Liver (tissue), 9 donors: ENCODE measurements around the gene GTF2F2. TPM values are rescaled to one million over a fixed set of nuclear protein-coding genes. Genes with fewer than 3 reads are reported as not detected.

ENCODE experiments used
- DNase-seq: peaks from one replicate; pipeline ENCODE4 v3.0.0-alpha.2; 2017; ENCODE audit warnings: low spot score
- H3K27ac ChIP-seq, 2 donors: one replicate each; pipeline ENCODE4 v1.7.0; 2013; ENCODE audit warnings: inconsistent platforms in 2 of 2, low read length in 2 of 2, control low read depth in 1 of 2, low read depth in 1 of 2, mild to moderate bottlenecking in 1 of 2
- H3K27me3 ChIP-seq, 4 donors: one replicate each; pipeline versions ENCODE4 v1.6.1 to v1.7.0; 2013; ENCODE audit warnings: low read length in 3 of 4, inconsistent platforms in 1 of 4, mild to moderate bottlenecking in 1 of 4, moderate library complexity in 1 of 4; ENCODE audit not compliant: control insufficient read depth in 4 of 4, insufficient read depth in 4 of 4
- H3K36me3 ChIP-seq, 4 donors: one replicate each; pipeline versions ENCODE4 v1.6.1 to v1.7.0; 2013; ENCODE audit warnings: low read length in 3 of 4, mild to moderate bottlenecking in 3 of 4, low read depth in 1 of 4, moderate library complexity in 1 of 4; ENCODE audit not compliant: control insufficient read depth in 4 of 4, insufficient read depth in 3 of 4
- H3K4me1 ChIP-seq, 4 donors: one replicate each; pipeline versions ENCODE4 v1.6.1 to v1.7.0; 2013; ENCODE audit warnings: low read length in 3 of 4, mild to moderate bottlenecking in 3 of 4, moderate library complexity in 1 of 4; ENCODE audit not compliant: control insufficient read depth in 4 of 4, insufficient read depth in 4 of 4
- H3K4me3 ChIP-seq, 3 donors: one replicate each; pipeline versions ENCODE4 v1.6.1 to v1.7.0; 2013; ENCODE audit warnings: low read length in 3 of 3, control low read depth in 1 of 3, low read depth in 1 of 3, mild to moderate bottlenecking in 1 of 3
- H3K9ac ChIP-seq, 2 donors: one replicate each; pipeline ENCODE4 v1.7.0; 2013; ENCODE audit warnings: low read length in 2 of 2, mild to moderate bottlenecking in 2 of 2, moderate library complexity in 2 of 2, control low read depth in 1 of 2, low read depth in 1 of 2
- H3K9me3 ChIP-seq, 4 donors: one replicate each; pipeline versions ENCODE4 v1.6.1 to v1.7.0; 2013; ENCODE audit warnings: low read length in 3 of 4; ENCODE audit not compliant: control insufficient read depth in 4 of 4
- EGR1 ChIP-seq, 2 donors: IDR thresholded peaks; 2 replicates each; pipeline ENCODE4 v1.6.1; 2016 to 2018; ENCODE audit warnings: antibody characterized with exemption in 2 of 2, low read depth in 2 of 2
- FOXA1 ChIP-seq: IDR thresholded peaks from 2 replicates; pipeline ENCODE4 v1.6.1; 2016; ENCODE audit warnings: antibody characterized with exemption
- FOXA2 ChIP-seq: IDR thresholded peaks from 2 replicates; pipeline ENCODE4 v1.6.1; 2016; ENCODE audit warnings: antibody characterized with exemption
- GABPA ChIP-seq, 2 donors: IDR thresholded peaks in 1 of 2; conservative IDR thresholded peaks in 1 of 2; 2 replicates each; pipeline ENCODE4 v1.6.1; 2016; ENCODE audit warnings: antibody characterized with exemption in 2 of 2, mild to moderate bottlenecking in 1 of 2, moderate library complexity in 1 of 2
- HNF4A ChIP-seq, 2 donors: conservative IDR thresholded peaks; 2 replicates each; pipeline ENCODE4 v1.6.1; 2016; ENCODE audit warnings: antibody characterized with exemption in 2 of 2, mild to moderate bottlenecking in 2 of 2
- HNF4G ChIP-seq: IDR thresholded peaks from 2 replicates; pipeline ENCODE4 v1.6.1; 2016; ENCODE audit warnings: antibody characterized with exemption
- NR2F2 ChIP-seq: IDR thresholded peaks from 2 replicates; pipeline ENCODE4 v1.6.1; 2016; ENCODE audit warnings: antibody characterized with exemption
- RAD21 ChIP-seq, 2 donors: IDR thresholded peaks; 2 replicates each; pipeline ENCODE4 v1.6.1; 2016; ENCODE audit warnings: antibody characterized with exemption in 2 of 2, mild to moderate bottlenecking in 2 of 2
- RXRA ChIP-seq, 2 donors: IDR thresholded peaks; 2 replicates each; pipeline ENCODE4 v1.6.1; 2017 to 2018; ENCODE audit warnings: antibody characterized with exemption in 2 of 2, mild to moderate bottlenecking in 1 of 2
- TAF1 ChIP-seq: conservative IDR thresholded peaks from 2 replicates; pipeline ENCODE4 v1.6.1; 2016; ENCODE audit warnings: antibody characterized with exemption, mild to moderate bottlenecking
- YY1 ChIP-seq: IDR thresholded peaks from 2 replicates; pipeline ENCODE4 v1.6.1; 2016; ENCODE audit warnings: antibody characterized with exemption, mild to moderate bottlenecking
- WGBS: extraction: QIAGEN DNeasy Blood & Tissue Kit; methylation state at CpG from one replicate; pipeline ENCODE4 v1.1.7; 2013; 5-methylcytosine and 5-hydroxymethylcytosine counted together
- polyA plus RNA-seq, 2 donors: library from polyadenylated mRNA; stranded (reverse) in 1 of 2; unstranded in 1 of 2; fragments of 200-250 nt in 1 of 2; fragments of >200 nt in 1 of 2; fragmentation: Nextera tagmentation in 1 of 2; extraction: Ambion mirVana in 1 of 2; gene quantifications; one replicate each; pipeline versions ENCODE4 v1.2.1 to v1.2.3, GENCODE V29; 2013 to 2015
- total RNA-seq, 2 donors: library from RNA; depleted of rRNA; stranded (reverse); fragments of >200 nt; gene quantifications; one replicate each; pipeline ENCODE4 v1.2.3, GENCODE V29; 2014
- TF ChIP-seq, protein P1 (sequence below): IDR thresholded peaks from 2 replicates; pipeline ENCODE4 v1.6.1; 2016; ENCODE audit warnings: antibody characterized with exemption
- TF ChIP-seq, protein P2 (sequence below): fragments of 150-350 bp; IDR thresholded peaks from 2 replicates; pipeline ENCODE4 v1.5.1; 2017; ENCODE audit warnings: improper control_type of control experiment, low read depth, low read length; ENCODE audit not compliant: missing input control
- TF ChIP-seq, protein P3 (sequence below): IDR thresholded peaks from 2 replicates; pipeline ENCODE4 v1.6.1; 2016; ENCODE audit warnings: antibody characterized with exemption
- TF ChIP-seq, protein P4 (sequence below): IDR thresholded peaks from 2 replicates; pipeline ENCODE4 v1.6.1; 2016; ENCODE audit warnings: antibody characterized with exemption, mild to moderate bottlenecking
- donor health status: healthy.
- donor health status: healthy.
- donor health status: healthy.
- donor health status: healthy.
- donor health status: healthy.

Gene GTF2F2
- total and polyA plus RNA-seq, 4 donors, result 6.0 to 8.5 (median 7.3) TPM

DNA sequence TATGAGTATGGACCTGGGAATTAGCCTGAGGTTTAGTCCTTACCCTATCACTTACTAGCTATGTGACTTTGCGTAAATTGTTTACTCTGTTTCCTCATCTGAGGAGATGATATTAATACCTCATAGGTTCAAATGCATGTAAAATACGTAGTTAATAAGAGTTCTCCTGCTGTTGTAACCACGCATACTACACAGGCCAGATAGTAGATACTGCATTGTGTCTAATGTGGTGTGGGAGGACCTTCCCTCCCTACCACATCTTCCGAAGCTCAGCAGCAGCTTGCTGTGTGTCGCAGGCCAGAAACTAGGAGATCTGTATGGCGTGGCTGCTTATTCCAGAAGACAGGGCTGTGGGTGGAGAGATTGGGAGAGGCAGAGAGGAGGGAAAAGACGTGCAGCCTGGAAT is 23.0 kb downstream of the GTF2F2 start:
- WGBS, result 91% methylated on average over 7 of the region's 7 CpGs
- H3K36me3 ChIP-seq, result peaks cover 0 to 4% (median 1%) of the 10 kb centered on the region in 4 donors
- H3K27me3 ChIP-seq, result no peaks in the 10 kb centered on the region
- no peak overlapping the region for H3K9ac ChIP-seq
- H3K4me1 ChIP-seq, result peaks cover 0 to 1% (median 0%) of the 10 kb centered on the region in 4 donors
- no peak overlapping the region for H3K27ac ChIP-seq
- DNase-seq, result no peak
- H3K9me3 ChIP-seq, result no peaks in the 10 kb centered on the region
- TF ChIP-seq FOXA1 (no peak), GABPA (IDR thresholded peaks at IDR 0.05 in 1 of 2, conservative IDR thresholded peaks at IDR 0.05 in 1 of 2) (no peak), RAD21 (IDR thresholded peaks at IDR 0.05) (no peak), FOXA2 (no peak), TAF1 (no peak), YY1 (no peak), NR2F2 (no peak), HNF4A (conservative IDR thresholded peaks at IDR 0.05) (no peak)
- TF ChIP-seq, protein P1, sequence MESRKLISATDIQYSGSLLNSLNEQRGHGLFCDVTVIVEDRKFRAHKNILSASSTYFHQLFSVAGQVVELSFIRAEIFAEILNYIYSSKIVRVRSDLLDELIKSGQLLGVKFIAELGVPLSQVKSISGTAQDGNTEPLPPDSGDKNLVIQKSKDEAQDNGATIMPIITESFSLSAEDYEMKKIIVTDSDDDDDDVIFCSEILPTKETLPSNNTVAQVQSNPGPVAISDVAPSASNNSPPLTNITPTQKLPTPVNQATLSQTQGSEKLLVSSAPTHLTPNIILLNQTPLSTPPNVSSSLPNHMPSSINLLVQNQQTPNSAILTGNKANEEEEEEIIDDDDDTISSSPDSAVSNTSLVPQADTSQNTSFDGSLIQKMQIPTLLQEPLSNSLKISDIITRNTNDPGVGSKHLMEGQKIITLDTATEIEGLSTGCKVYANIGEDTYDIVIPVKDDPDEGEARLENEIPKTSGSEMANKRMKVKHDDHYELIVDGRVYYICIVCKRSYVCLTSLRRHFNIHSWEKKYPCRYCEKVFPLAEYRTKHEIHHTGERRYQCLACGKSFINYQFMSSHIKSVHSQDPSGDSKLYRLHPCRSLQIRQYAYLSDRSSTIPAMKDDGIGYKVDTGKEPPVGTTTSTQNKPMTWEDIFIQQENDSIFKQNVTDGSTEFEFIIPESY, result no peak
- TF ChIP-seq, protein P2, sequence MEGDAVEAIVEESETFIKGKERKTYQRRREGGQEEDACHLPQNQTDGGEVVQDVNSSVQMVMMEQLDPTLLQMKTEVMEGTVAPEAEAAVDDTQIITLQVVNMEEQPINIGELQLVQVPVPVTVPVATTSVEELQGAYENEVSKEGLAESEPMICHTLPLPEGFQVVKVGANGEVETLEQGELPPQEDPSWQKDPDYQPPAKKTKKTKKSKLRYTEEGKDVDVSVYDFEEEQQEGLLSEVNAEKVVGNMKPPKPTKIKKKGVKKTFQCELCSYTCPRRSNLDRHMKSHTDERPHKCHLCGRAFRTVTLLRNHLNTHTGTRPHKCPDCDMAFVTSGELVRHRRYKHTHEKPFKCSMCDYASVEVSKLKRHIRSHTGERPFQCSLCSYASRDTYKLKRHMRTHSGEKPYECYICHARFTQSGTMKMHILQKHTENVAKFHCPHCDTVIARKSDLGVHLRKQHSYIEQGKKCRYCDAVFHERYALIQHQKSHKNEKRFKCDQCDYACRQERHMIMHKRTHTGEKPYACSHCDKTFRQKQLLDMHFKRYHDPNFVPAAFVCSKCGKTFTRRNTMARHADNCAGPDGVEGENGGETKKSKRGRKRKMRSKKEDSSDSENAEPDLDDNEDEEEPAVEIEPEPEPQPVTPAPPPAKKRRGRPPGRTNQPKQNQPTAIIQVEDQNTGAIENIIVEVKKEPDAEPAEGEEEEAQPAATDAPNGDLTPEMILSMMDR, result no peak
- TF ChIP-seq, protein P3, sequence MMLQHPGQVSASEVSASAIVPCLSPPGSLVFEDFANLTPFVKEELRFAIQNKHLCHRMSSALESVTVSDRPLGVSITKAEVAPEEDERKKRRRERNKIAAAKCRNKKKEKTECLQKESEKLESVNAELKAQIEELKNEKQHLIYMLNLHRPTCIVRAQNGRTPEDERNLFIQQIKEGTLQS, result no peak
- no peak overlapping the region for H3K4me3 ChIP-seq

DNA sequence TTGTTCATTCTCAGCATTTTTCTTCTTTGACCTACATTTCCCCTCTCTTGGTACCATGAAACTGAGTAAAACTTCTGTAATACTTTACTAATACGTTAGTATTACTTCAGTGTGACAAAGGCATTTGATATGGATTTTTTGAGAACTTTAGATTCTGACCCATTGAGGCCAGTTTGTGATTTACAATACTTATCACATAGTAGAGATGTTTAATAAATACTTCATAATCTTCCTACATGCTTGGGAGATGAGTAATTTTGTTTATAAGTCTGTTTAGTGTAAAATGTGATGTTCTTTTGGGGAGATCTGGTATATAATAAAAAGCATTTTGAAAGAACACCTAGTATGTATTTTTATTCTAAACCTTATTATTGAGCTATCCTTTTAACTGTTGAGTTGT is 29.7 kb downstream of the GTF2F2 start:
- no peaks in the 10 kb centered on the region for H3K27me3 ChIP-seq
- WGBS, result 85% methylated on average over 1 of the region's 1 CpG

More for the DNA sequence above, 29.7 kb downstream of the GTF2F2 start:
- no peak for DNase-seq
- TF ChIP-seq EGR1 (IDR thresholded peaks at IDR 0.05; ENCODE audit: low read depth in 2 of 2) (no peak), FOXA1 (no peak), FOXA2 (no peak), YY1 (no peak), RAD21 (IDR thresholded peaks at IDR 0.05) (no peak), RXRA (IDR thresholded peaks at IDR 0.05) (no peak), NR2F2 (no peak), HNF4A (conservative IDR thresholded peaks at IDR 0.05) (no peak), HNF4G (no peak)
- TF ChIP-seq, protein P2, result no peak
- TF ChIP-seq, protein P3, result no peak
- TF ChIP-seq, protein P4, sequence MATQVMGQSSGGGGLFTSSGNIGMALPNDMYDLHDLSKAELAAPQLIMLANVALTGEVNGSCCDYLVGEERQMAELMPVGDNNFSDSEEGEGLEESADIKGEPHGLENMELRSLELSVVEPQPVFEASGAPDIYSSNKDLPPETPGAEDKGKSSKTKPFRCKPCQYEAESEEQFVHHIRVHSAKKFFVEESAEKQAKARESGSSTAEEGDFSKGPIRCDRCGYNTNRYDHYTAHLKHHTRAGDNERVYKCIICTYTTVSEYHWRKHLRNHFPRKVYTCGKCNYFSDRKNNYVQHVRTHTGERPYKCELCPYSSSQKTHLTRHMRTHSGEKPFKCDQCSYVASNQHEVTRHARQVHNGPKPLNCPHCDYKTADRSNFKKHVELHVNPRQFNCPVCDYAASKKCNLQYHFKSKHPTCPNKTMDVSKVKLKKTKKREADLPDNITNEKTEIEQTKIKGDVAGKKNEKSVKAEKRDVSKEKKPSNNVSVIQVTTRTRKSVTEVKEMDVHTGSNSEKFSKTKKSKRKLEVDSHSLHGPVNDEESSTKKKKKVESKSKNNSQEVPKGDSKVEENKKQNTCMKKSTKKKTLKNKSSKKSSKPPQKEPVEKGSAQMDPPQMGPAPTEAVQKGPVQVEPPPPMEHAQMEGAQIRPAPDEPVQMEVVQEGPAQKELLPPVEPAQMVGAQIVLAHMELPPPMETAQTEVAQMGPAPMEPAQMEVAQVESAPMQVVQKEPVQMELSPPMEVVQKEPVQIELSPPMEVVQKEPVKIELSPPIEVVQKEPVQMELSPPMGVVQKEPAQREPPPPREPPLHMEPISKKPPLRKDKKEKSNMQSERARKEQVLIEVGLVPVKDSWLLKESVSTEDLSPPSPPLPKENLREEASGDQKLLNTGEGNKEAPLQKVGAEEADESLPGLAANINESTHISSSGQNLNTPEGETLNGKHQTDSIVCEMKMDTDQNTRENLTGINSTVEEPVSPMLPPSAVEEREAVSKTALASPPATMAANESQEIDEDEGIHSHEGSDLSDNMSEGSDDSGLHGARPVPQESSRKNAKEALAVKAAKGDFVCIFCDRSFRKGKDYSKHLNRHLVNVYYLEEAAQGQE, result no peak
- peaks cover 0 to 2% (median 0%) of the 10 kb centered on the region in 4 donors for H3K36me3 ChIP-seq
- no peaks in the 10 kb centered on the region for H3K9me3 ChIP-seq
- H3K4me3 ChIP-seq, result no peak overlapping the region
- no peaks in the 10 kb centered on the region for H3K4me1 ChIP-seq
- no peak overlapping the region for H3K27ac ChIP-seq
- no peak overlapping the region for H3K9ac ChIP-seq
